Measurements from ENCODE around the gene SLIT3. TPM values are rescaled to one million over a fixed set of nuclear protein-coding genes. Genes with fewer than 3 reads are reported as not detected.

SLIT3 gene
- total and polyA plus RNA-seq, 9 of the 15 experiments (the other 6 are each of a cell fraction or from before 2014, with no cell fraction given), result 0.01 to 0.04 TPM; not detected in 7

DNA sequence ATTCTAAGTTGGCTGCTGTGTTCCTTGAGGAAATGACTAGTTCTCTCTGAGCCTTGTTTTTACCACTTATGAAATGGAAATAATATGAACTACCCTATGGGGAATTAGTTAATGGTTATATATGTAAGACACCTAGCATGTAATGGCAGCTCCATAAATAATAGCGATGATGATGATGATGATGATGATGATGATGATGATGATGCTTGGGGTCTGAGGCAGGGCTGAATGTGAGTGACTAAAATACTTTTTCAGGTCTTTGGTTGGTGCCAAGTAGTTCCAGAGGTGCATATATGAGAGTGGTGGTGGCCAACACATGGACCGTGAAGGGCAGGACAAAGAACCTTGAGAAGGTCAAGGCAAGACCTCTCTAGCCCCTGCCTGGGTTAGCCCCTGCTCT is 598.4 kb downstream of the SLIT3 start:
- intact Hi-C loops (cut with micrococcal nuclease), result no loop called here
- Histone ChIP-seq H3K9me3 (replicated peaks; ENCODE audit: control insufficient read depth, insufficient read depth, low read depth, low read length) (no peaks in the 10 kb centered on the region), H3K4me3 (no peak overlapping the region), H3K4me1 (replicated peaks in 1 of 2; ENCODE audit: control insufficient read depth in 2 of 2, insufficient read depth in 2 of 2, low read length in 2 of 2) (no peaks in the 10 kb centered on the region), H3K4me2 (ENCODE audit: insufficient read depth, low read length) (no peak overlapping the region), H4K20me1 (replicated peaks; ENCODE audit: control insufficient read depth, insufficient read depth, low read length) (no peaks in the 10 kb centered on the region; the same call in 1 of the 2 replicates), H3K9me1 (ENCODE audit: control insufficient read depth, insufficient read depth, low read length) (no peaks in the 10 kb centered on the region), H3K79me2 (ENCODE audit: control insufficient read depth, insufficient read depth, low read length) (no peaks in the 10 kb centered on the region), H3K36me3 (ENCODE audit: control insufficient read depth, insufficient read depth, low read length) (no peaks in the 10 kb centered on the region), H2AFZ (ENCODE audit: low read depth, low read length) (no peak overlapping the region), H3K9ac (ENCODE audit: insufficient read depth in 1 of 2, low read depth in 2 of 2, low read length in 2 of 2) (no peak overlapping the region), H3K27me3 (ENCODE audit: control insufficient read depth in 2 of 2, insufficient read depth in 2 of 2, low read length in 2 of 2) (peaks cover 0 to 8% of the 10 kb centered on the region in 2 experiments; a peak in 2 of 5 replicates), H3K27ac (ENCODE audit: extremely low read depth, low read depth, low read length) (no peak overlapping the region)
- ChIA-PET POLR2A (no interaction called here), CTCF (ENCODE audit: low intra/inter-chr PET ratio) (no interaction called here)
- BruUV-seq (replicated peaks), result no TSS peak
- ATAC-seq (no peak), FAIRE-seq (no peak), DNase-seq (ENCODE audit: extremely low read depth in 1 of 4, low spot score in 3 of 4) (no peak)
- in situ Hi-C loops (cut with MboI), result no loop called here
- TF ChIP-seq MBD2 (IDR thresholded peaks at IDR 0.05; ENCODE audit: borderline replicate concordance, low read depth) (no peak), POU5F1 (IDR thresholded peaks at IDR 0.05; ENCODE audit: borderline replicate concordance, low read depth, low read length, partially characterized antibody) (no peak), RBFOX2 (IDR thresholded peaks at IDR 0.05; ENCODE audit: low read depth, low read length) (no peak), NR2C2 (CRISPR knock-in tag; IDR thresholded peaks at IDR 0.05) (no peak), NR2C2 (tag; IDR thresholded peaks at IDR 0.05) (no peak), HCFC1 (IDR thresholded peaks at IDR 0.05; ENCODE audit: low read depth, low read length) (no peak), SRSF7 (optimal IDR thresholded peaks at IDR 0.05; ENCODE audit: low read depth, low read length) (no peak), ZNF217 (CRISPR knock-in tag; IDR thresholded peaks at IDR 0.05) (no peak)
- TF ChIP-seq, protein P1, sequence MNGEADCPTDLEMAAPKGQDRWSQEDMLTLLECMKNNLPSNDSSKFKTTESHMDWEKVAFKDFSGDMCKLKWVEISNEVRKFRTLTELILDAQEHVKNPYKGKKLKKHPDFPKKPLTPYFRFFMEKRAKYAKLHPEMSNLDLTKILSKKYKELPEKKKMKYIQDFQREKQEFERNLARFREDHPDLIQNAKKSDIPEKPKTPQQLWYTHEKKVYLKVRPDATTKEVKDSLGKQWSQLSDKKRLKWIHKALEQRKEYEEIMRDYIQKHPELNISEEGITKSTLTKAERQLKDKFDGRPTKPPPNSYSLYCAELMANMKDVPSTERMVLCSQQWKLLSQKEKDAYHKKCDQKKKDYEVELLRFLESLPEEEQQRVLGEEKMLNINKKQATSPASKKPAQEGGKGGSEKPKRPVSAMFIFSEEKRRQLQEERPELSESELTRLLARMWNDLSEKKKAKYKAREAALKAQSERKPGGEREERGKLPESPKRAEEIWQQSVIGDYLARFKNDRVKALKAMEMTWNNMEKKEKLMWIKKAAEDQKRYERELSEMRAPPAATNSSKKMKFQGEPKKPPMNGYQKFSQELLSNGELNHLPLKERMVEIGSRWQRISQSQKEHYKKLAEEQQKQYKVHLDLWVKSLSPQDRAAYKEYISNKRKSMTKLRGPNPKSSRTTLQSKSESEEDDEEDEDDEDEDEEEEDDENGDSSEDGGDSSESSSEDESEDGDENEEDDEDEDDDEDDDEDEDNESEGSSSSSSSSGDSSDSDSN (IDR thresholded peaks at IDR 0.05; ENCODE audit: borderline replicate concordance in 1 of 2, low read depth in 2 of 2, low read length in 2 of 2), result no peak
- 0% methylated on average over 2 of the region's 2 CpGs for WGBS (ENCODE audit: insufficient coverage, low coverage, missing lambda C conversion rate)
